GM11168 (cell line): ENCODE results near the gene ZNF385B.
"Not testable (repeated sequence)": the region's sequence is repeated elsewhere in the genome, so short reads cannot be mapped to it uniquely, and the experiment has no call there.

Source experiments
- in situ Hi-C: fragments of 300-500 bp; cut with MboI; formaldehyde crosslinking; loops from one replicate; pipeline ENCODE4 v1.12.0; 2022; ENCODE audit warnings: low sequenced_read_pairs; ENCODE audit not compliant: unreplicated experiment

ZNF385B gene

DNA sequence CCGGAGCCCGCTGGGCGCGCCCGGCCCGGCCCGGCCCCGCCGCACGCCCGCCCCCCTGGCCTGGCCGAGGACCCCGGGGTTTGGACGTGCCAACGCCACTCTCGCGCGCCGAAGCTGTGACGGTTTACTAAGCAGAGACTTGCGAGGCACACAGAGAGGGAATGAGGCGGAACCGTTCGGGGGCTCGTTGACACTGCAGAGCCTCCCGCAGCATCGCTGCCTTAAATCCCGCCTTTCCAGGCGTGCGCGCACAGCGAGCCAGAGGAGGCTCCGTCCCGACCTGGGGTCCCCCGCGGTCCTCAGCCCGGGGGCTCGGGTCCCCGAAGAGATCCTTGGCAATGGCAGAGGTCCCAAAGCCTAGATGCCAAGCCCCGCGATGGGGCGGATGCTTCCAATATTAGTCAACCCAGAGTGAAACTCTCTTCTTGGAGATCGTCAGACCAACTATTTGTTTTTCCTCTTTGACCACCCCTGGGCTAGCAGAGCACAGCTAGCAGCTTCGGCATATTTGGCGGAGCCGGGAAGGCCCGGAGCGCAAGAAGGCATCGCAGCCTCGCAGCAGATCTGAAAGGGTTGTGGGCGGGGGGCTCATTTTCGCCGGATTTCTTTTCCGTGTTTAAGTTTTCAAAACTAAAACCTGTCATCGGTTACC, at the start of gene ZNF385B:
TSS of gene ZNF385B (minus strand) at position 197 of the 652 bp plus-strand sequence.
- in situ Hi-C loops, result no loop called here

DNA sequence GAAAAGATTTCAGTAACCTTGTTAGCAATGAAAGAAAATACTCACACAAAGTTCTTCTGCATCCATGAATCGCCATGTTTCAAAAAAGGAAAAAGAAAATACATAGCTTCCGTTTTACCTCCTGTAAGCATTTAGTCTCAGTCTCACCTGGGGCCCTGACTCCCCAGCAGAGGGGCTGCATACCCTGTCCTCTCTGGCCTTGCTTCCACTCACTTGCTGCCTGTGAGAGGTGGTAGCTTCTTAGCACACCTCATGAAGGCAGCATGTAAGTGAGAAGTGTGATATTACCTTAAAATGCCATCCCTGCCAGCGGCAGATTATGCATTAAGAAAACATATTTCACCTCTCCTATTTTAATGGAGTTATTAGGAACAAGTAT, 49.3 kb upstream of the ZNF385B start:
- in situ Hi-C loops, result no loop called here

DNA sequence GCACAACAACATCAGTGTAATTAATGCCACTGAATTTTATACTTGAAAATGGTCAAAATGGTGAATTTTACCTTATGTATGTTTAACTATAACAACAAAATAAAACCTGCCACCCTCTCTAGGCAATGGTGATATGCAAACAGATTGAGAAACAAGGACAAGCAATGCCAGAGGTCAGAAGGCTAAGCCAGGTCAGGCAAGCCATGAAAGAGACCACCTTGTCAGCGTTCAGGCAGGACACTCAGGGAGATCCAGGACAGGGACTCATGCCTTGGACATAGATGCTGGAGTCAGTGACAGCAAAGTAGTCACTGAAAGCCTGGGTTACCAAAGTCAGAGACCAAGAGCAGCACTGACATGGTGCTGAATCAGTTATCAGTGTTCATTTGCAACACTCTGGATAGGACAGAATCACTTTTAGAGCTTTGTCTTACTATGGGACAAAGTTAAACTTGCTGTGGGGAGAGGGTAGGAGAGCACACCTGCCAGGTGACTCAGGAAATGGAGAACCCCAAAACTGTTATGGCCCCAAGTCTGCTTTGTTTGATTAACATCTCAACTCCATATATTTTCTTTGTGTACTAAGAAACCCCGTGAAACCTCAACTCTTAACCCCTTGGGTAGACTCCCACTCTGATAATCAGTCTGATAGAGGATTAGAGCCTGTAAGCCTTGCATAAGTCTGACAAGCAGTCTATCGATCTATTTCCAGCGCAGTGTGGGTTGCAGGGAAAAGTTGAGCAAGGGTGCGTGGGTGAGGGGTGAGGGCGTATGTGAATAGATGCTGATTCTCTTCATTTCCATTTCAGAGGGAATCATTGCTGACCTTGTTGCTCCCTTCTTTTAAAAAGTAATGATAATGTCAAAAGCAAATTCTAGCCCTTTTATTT, 48.7 kb upstream of the ZNF385B start:
- in situ Hi-C loops, result no loop called here

DNA sequence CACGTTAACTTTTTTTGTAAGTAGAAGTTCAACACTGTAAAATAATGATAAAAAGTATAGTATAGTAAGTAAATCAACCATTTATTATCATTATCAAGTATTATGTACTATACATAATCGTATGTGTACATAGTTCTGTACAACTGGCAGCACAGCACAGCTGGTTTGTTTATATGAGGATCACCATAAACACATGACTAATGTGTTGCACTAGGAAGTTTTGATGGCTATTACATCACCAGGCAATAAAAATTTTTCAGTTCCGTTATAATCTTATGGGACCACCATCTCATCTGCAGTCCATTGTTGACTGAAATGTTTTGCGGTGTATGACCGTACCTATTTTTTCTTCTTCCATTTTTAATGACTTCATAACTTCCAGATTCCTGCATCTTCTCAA, 39.2 kb upstream of the ZNF385B start:
- in situ Hi-C loops, result no loop called here

DNA sequence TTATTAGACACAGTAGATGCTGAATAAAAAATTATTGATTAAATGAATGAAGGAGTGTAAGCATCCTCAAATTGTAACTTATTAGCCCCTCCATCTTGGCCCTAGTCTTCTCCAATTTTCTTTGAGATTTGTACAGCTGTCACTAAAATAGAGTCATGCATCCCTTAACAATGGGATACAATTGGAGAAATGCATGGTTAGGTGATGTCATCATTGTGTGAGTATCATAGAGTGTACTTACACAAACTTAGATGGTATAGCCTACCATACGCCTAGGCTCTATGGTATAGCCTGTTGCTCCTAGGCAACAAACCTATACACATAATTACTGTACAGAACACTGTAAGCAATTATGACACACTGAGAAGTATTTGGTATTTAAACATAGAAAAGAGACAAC, 38.3 kb upstream of the ZNF385B start:
- in situ Hi-C loops, result no loop called here

DNA sequence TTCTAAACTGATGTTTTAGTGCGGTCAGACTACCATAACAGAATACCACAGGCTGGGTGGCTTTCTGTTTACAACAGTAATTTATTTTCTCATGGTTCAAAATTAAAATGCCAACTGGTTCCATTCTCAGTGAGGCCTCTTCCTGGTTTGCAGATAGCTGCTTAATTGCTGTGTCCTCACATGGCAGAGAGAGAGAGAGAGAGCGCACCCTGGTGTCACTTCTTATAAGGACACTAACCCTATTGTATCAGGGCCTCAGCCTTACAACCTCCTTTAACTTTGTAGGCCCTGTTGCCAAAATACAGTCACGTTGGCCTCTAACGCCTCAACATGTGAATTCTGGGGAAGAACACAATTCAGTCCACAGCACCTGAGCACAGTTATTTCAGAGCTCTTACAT, 37.5 kb upstream of the ZNF385B start:
- in situ Hi-C loops, result no loop called here

DNA sequence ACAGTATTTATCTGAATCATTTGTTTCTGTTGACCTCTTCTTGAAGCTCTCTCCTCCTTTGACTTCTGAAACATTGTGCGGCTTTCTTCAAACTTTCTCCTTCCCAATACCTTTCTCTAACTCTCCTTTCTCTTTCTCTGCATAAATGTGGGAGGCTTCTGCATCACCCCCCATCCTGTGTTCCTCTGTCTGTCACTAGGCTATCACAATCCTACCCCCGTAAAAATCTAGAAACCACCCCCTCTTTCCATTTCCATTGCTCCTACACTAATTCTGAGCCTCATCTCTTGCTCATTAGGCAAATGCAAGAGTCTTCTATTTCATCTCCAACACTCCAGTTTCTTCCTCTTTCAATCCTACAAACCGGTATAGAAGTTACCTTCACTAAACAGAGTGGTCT, 32.2 kb upstream of the ZNF385B start:
- in situ Hi-C loops, result no loop called here

DNA sequence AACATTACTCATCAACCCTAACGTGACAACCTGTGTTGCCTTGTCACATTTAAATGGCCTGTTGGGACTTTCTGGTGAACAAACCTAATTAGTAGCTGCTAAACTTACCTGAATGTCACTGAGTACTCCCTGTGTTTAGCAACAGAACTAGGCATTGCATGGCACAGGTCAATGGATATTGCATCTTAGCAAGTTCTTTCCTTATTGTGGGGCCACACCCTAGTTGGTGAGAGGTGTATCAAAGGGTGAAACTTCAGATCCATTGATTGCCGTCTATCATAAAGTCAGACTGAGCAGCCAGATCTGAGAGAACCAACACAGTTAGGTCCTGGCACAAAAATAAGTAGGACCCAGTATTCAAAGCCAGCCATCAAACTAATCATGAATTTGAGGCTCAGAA, 29.8 kb upstream of the ZNF385B start:
- in situ Hi-C loops, result no loop called here

DNA sequence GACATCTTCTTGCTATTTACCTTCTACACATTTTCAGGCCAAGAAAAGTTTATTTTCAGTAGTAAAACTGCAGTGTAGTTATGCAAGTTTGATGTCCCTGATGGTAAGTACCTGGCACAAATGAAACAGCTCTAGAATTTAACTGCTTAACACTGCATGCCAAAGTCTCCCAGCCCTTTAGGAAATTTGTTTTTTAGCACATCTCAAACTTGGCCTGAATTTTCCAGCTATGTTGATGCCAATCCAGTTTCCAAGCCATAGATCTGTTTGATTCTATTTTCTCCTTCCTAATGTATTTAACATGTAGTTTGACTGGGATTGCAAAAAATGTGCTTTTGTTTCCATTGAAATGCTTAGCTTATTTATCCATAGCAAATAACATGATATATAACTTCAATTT, 29.3 kb upstream of the ZNF385B start:
- in situ Hi-C loops, result no loop called here

DNA sequence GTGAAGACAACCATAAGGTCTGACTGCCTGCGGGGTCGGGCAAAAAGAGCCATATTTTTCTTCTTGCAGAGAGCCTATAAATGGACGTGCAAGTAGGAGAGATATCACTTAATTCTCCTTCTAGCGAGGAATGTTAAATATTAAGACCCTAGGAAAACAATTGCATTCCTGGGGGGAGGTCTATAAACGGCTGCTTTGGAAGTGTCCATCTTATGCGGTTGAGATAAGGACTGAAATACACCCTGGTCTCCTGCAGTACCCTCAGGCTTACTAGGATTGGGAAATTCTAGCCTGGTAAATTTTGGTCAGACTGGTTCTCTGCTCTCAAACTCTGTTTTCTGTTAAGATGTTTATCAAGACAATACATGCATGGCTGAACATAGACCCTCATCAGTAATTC, 27.2 kb upstream of the ZNF385B start:
- in situ Hi-C loops, result not testable (repeated sequence)

DNA sequence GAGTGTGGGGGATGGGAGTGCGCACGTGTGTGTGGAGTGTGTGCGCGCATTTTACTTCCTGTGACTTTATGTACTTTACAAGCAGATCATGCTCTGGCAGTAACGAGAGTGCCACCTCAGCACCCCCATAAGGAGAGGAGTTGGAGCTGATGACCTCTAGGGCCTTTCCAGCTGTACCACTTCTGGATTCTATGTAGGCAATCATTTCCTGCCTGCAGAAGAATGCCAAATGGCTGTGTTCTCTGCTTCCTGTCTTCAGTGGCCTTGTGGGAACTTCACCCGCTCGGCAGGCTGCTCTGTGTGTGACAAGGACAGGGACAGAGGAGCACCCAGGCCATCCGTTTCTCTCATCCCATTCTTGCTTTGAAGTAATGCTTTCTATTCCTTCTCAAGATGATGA, 22.8 kb upstream of the ZNF385B start:
- in situ Hi-C loops, result no loop called here

DNA sequence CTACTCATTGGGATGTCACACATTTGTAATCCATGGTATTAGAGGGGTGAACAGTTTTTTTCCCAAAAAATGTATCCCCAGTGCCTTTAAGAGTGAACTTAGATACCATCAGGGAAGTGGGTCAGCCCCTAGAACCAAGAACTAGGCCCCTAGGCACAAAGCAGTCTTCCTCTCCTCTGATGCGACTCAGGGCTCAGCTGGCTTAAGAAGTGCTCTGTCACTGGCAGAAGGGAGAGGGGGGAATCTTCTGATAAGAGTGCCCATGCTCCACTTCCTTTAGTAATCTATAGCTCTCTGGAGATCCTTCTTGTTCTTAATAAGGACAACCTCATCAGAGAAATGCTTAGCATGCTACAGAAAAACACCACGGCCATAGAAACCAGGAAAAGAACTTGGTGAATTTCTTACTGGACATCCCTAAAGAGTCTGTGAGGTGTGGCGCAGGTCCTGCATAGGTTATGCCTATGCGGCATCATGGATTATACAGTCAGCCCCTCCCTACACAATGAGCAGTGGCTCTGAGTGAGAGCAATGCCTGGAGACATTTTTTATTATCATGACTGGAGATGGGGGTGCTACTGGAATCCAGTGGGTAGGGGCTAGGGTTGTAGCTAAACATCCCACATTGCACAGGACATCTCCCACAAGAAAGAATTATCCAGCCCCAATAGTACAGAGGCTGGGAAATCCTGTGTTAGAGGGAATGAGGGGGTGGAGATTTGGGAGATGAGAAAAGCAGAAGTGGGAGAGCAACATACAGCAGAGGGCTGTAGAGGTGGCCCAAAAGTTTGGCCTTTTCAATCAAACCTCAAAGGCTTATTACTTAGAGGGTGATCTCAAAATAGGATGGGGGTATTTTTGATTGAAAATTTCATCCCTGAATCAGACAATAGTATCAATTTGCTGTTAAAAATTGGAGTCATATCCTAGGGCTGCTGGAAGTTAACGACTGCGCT, 21.7 kb upstream of the ZNF385B start:
- in situ Hi-C loops, result no loop called here

DNA sequence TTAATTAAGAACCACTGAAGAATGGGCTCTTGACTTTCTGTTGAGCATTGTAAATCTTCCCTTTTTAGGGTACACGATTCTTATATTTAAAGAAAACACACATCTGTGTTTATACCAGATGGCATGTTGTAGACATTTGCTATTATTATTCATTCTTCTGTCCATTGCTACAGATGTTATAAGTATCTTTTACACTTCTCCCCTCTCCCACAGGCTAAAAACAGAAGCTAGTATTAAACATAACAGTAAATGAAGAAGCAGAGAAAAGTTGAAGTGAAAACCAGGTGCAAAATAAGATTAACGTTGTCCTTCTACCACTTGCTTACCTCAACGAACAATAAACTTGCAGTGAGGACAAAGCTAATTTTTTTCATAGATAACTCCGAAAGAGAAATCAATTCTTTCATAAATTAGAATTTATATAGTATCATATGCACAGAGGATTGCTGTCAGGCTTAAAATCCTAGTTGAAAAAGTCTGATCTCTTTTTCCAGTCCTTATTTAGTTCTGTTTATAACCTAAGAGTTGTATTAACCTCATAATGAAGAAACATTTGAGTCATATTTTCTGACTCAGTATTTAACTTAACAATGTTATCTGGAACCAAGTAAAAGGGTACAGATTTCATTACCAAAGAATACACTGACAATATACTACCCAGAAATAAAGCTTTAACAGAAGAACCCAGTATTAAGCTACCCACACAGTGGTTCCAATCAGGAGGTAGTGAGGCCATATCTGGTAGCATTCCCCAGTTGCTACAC, 16.4 kb upstream of the ZNF385B start:
- in situ Hi-C loops, result no loop called here

DNA sequence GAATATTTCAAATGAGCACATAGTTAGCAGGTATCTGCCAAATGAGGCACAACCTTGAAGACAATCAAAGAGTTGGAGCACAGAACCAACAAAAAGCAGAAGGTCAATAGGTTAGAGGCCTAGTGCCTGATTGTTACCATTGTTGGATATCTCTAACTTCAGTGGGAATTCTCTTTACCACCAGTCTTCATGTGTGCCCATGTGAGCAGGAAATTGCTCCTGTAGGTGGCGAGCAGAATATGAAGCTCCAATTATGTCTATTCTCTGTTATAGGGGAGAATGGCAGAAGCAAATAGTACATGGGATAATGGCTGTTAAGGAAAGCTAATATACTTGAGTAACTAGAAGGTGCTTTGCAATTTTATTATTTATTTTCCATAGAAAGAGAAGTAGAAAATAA, 14.9 kb upstream of the ZNF385B start:
- in situ Hi-C loops, result no loop called here

DNA sequence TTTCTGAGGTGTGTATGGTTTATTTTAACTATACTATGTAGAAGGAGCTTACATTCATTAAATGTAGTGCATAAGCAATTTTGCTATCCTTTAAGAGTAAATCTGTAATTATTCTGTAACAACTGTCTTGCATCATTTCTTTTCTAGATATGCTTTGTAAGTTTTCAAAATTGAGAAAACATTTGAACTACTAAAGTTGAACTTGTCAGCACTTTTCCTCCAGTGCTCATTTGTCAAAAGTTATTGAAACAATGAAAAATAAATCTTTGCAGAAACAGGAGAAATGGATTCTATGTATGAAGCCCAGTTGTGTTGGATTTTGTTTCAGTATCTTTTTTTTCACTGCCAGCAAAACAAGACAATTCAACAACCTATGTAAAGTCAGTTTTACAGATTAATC, 14.5 kb upstream of the ZNF385B start:
- in situ Hi-C loops, result no loop called here

DNA sequence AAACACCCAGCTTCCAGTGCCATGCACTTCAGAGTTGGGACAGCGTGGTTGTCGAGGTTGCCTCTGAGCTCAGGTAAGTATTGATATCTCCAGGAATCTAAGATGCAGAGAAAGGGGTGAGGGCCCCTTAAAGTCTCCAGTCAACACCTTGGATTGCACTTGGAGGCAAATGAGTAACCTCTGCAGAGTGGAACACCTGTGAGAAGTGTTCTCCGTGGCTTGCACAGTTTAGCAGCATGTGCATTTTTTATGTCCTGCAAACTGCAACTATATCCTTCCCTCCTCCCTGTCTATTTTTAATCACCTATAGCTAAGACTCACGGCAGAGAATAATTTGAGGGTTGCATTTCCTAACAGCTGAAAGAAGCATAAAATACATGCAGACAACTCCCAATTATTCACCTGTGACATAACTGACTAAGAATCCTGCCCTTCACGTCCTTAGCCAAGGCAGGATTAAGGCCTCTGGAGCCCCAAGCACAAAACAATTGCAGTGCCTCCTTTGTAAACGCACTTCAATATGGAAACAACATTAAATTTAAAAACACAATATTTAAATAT, 1.6 kb upstream of the ZNF385B start:
- in situ Hi-C loops, result no loop called here

DNA sequence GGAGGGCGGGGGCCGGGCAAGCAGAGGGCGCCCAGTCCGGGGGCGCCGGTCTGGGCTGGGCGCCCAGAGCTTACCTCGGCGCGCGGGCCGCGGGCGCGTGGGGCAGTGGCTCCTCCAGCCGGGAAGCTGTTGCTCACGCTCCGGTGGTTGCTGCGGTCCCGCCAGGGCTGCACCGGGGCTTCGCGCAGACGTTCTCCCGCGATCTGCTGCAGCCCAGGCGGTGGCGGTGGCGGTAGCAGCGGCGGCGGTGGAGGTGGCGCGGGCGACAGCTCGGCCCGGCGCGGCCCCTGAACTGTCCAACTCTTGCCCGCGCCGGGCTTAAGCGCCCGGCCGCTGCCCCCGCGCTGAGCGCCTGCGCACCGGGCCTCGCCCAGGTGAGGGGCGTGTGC, 391 bp downstream of the ZNF385B start:
- in situ Hi-C loops, result no loop called here

DNA sequence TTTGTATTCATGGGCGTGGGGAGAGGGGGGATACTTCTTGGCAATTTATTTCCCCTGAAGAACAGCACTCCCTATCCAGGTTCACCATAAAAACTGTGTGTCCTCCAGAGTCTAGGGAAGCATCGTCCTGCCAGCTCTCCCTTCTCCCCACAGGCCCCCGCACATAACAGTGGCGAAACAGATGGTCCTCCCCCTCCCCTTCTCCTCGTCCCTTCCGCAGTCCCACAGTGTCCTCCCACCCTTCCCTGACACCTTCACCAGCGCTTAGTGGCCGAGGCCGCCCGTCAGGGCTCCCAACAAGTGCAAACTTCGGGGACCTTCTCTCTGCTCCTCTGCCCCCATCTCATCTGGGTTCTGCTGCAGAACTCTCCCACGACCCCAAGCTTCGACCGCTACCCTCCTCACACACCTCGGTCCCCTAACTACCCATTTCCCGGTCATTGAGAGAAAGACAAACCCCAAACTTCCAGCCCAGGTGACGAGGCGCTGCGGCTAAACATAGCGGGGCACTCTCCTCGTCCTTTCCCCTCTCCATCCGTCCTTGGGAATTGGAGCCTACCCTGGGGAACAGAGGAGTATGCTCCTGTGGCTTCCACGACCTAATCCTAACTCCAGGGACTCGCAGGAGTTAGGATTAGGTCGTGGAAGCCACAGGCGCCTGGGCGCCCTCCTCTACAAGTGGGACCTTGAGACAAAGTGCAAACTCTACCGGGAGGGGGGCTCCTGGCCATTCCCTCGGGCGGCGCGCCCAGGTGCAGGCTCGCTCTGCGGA, 971 bp downstream of the ZNF385B start:
- in situ Hi-C loops, result no loop called here

DNA sequence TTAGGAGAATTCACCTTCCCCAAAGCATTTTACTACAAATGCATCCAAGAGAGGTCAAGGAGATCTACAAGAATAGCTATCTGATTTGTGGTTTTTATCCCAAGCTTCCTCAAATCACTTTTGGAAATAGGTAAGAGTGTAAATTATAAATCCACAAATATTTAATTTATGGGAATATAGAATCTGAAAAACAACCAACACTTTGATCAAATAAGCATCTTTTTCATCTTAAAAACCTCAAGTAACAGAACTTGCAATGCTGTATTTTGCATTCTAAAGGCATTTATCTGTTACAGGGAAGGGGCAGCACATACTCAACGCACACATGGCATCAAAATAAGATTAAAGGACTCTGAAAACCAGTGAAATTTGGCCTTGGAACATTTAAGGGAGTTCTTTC, 1.9 kb downstream of the ZNF385B start:
- in situ Hi-C loops, result no loop called here
